Kidney (tissue), 14 donors: ENCODE results near the gene MYLK. TPM values are rescaled to one million over a fixed set of nuclear protein-coding genes. Genes with fewer than 3 reads are reported as not detected.

Experiments used
- DNase-seq, 5 donors: peaks; one replicate each; pipeline ENCODE4 v3.0.0-alpha.2; 2013 to 2020
- FAIRE-seq: peaks from 2 replicates; lab custom pipeline; 2012; peaks lifted over from hg19 to GRCh38; lab: Jason Lieb, UNC
- H3K27ac ChIP-seq, 2 donors: one replicate each; pipeline ENCODE4 v1.7.0; 2013; ENCODE audit warnings: low read depth in 2 of 2, low read length in 2 of 2, inconsistent platforms in 1 of 2
- H3K27me3 ChIP-seq: one replicate; pipeline ENCODE4 v1.7.1; 2013; ENCODE audit warnings: low read length, inconsistent platforms; ENCODE audit not compliant: control insufficient read depth, insufficient read depth
- H3K36me3 ChIP-seq, 3 donors: one replicate each; pipeline versions ENCODE4 v1.7.0 to v1.7.1; 2013; ENCODE audit warnings: low read length in 3 of 3, control low read depth in 1 of 3, inconsistent platforms in 1 of 3; ENCODE audit not compliant: insufficient read depth in 3 of 3, control insufficient read depth in 2 of 3
- H3K4me1 ChIP-seq, 3 donors: one replicate each; pipeline versions ENCODE4 v1.7.0 to v1.7.1; 2013; ENCODE audit warnings: low read length in 3 of 3, inconsistent platforms in 1 of 3, low read depth in 1 of 3; ENCODE audit not compliant: control insufficient read depth in 2 of 3, insufficient read depth in 2 of 3
- H3K4me3 ChIP-seq, 3 donors: one replicate each; pipeline versions ENCODE4 v1.7.0 to v1.8.1; 2013; ENCODE audit warnings: low read length in 3 of 3, control low read depth in 1 of 3, inconsistent platforms in 1 of 3
- H3K9ac ChIP-seq, 3 donors: one replicate each; pipeline versions ENCODE4 v1.7.0 to v1.7.1; 2013; ENCODE audit warnings: low read length in 3 of 3, control low read depth in 1 of 3, inconsistent platforms in 1 of 3
- H3K9me3 ChIP-seq, 3 donors: one replicate each; pipeline versions ENCODE4 v1.7.0 to v1.7.1; 2013; ENCODE audit warnings: low read length in 3 of 3, control low read depth in 1 of 3, inconsistent platforms in 1 of 3; ENCODE audit not compliant: control insufficient read depth in 2 of 3, insufficient read depth in 1 of 3
- CTCF ChIP-seq: IDR thresholded peaks from 3 replicates; pipeline ENCODE4 v1.5.1; 2012; ENCODE audit warnings: mild to moderate bottlenecking, moderate library complexity, borderline replicate concordance; ENCODE audit not compliant: insufficient read depth; ENCODE audit errors: extremely low read depth
- intact Hi-C: fragments of 100-400 bp; cut with DNase I; formaldehyde crosslinking; loops from one replicate; pipeline ENCODE4 v1.11.1; 2022
- polyA plus RNA-seq: library from polyadenylated mRNA; stranded (reverse); fragments of 350-450 nt; fragmentation: Illumina TruSeq; extraction: RNeasy Lipid Tissue Mini Kit (QIAGEN cat#74804); gene quantifications from one replicate; pipeline ENCODE4 v1.2.3, GENCODE V29; 2014; ENCODE audit warnings: low read depth, low replicate concordance; ENCODE audit not compliant: insufficient read depth
- total RNA-seq: library from RNA; stranded (reverse); fragmentation: NEBNext Ultra II Directional; extraction: Animal tissue kit (Norgen Biotek cat#: 25700); gene quantifications from one replicate; pipeline ENCODE4 v1.2.1, GENCODE V29; 2021
- donor health status: control.
- donor health status: control.
- donor health status: control.
- donor health status: control.
- donor health status: control.
- donor health status: DM: yes; HTN: yes; CAD: no.
- donor health status: Normal renal cell carcinoma (clear cell type).

MYLK gene
- total and polyA plus RNA-seq, 2 donors from 2014 or later: 25.3 to 164 TPM

- Histone ChIP-seq H3K36me3 (peaks cover under 1 to 32% (median 17%) of the 10 kb centered on the region in 3 donors), H3K27me3 (no peaks in the 10 kb centered on the region), H3K4me3 (no peak overlapping the region), H3K9ac (no peak overlapping the region), H3K27ac (peak overlapping the region in 1 of 2 donors; percentile 27), H3K4me1 (peaks cover 0 to 8% (median 0%) of the 10 kb centered on the region in 3 donors), H3K9me3 (no peaks in the 10 kb centered on the region)
- DNase-seq (peak in 1 of 5 donors; percentile 43), FAIRE-seq (no peak)
- no peak for TF ChIP-seq CTCF
- intact Hi-C loops: no loop called here
Measured at GRCh38 chr3:123634149-123635051, 249.7 kb downstream of the MYLK start.

- H3K9me3 ChIP-seq: no peaks in the 10 kb centered on the region
- TF ChIP-seq CTCF: no peak
- intact Hi-C loops: no loop called here
- peaks cover 3 to 31% (median 13%) of the 10 kb centered on the region in 3 donors for H3K36me3 ChIP-seq
- H3K4me3 ChIP-seq: no peak overlapping the region
- DNase-seq (no peak), FAIRE-seq (no peak)
- H3K27me3 ChIP-seq: no peaks in the 10 kb centered on the region
- peaks cover 0 to 8% (median 0%) of the 10 kb centered on the region in 3 donors for H3K4me1 ChIP-seq
- H3K27ac ChIP-seq: no peak overlapping the region
- H3K9ac ChIP-seq: no peak overlapping the region
Measured at GRCh38 chr3:123633530-123633929, 250.6 kb downstream of the MYLK start.

GRCh38 chr3:123632161-123632655 lies 251.9 kb downstream of the MYLK start:
- no peak overlapping the region for H3K4me3 ChIP-seq
- no peaks in the 10 kb centered on the region for H3K9me3 ChIP-seq
- no peak for FAIRE-seq
- H3K4me1 ChIP-seq: peaks cover 0 to 8% (median 0%) of the 10 kb centered on the region in 3 donors
- H3K9ac ChIP-seq: no peak overlapping the region
- H3K36me3 ChIP-seq: peaks cover 3 to 26% (median 12%) of the 10 kb centered on the region in 3 donors
- DNase-seq: peak in 1 of 5 donors; percentile 38
- no peak for TF ChIP-seq CTCF
- intact Hi-C loops: no loop called here
- no peak overlapping the region for H3K27ac ChIP-seq
- H3K27me3 ChIP-seq: no peaks in the 10 kb centered on the region
